Psoas muscle (tissue), 8 donors: ENCODE results near the gene WNT3A. TPM values are rescaled to one million over a fixed set of nuclear protein-coding genes. Genes with fewer than 3 reads are reported as not detected.

ENCODE experiments used
- ATAC-seq, 4 donors: fragments of 200-7000 bp; cut with Tn5 transposase; one replicate each; pipeline ENCODE4 v1.9.1; 2020; ENCODE audit warnings: moderate library complexity in 3 of 4, mild to moderate bottlenecking in 2 of 4
- DNase-seq, 2 donors: peaks; one replicate each; pipeline ENCODE4 v3.0.0-alpha.2; 2020
- H3K27ac ChIP-seq: fragments of 200-600 bp; one replicate; pipeline ENCODE4 v1.8.0; 2022
- H3K27me3 ChIP-seq, 3 donors: fragments of 200-600 bp in 1 of 3; one replicate each; pipeline versions ENCODE4 v1.6.1 to v1.8.0; 2013 to 2022; ENCODE audit warnings: low read length in 2 of 3, mild to moderate bottlenecking in 2 of 3, moderate library complexity in 1 of 3; ENCODE audit not compliant: insufficient read depth in 3 of 3
- H3K36me3 ChIP-seq, 2 donors: fragments of 200-600 bp in 1 of 2; one replicate each; pipeline versions ENCODE4 v1.6.1 to v1.8.0; 2013 to 2022; ENCODE audit warnings: low read depth in 1 of 2, mild to moderate bottlenecking in 1 of 2, moderate library complexity in 1 of 2; ENCODE audit not compliant: insufficient read depth in 1 of 2
- H3K4me1 ChIP-seq: fragments of 200-600 bp; one replicate; pipeline ENCODE4 v1.8.0; 2022
- H3K4me3 ChIP-seq: fragments of 200-600 bp; one replicate; pipeline ENCODE4 v1.8.0; 2022; ENCODE audit warnings: mild to moderate bottlenecking
- H3K9me3 ChIP-seq: fragments of 200-600 bp; one replicate; pipeline ENCODE4 v1.8.0; 2022
- WGBS, 3 donors: extraction: QIAGEN DNeasy Blood & Tissue Kit; methylation state at CpG; one replicate each; pipeline versions ENCODE4 v1.1.6 to v1.1.7; 2013; 5-methylcytosine and 5-hydroxymethylcytosine counted together
- intact Hi-C, 2 donors: fragments of 100-400 bp; cut with DNase I; formaldehyde crosslinking; loops; one replicate each; pipeline versions ENCODE4 v1.11.0 to v1.14.2; 2022
- polyA plus RNA-seq, 3 donors: library from polyadenylated mRNA; stranded (reverse); fragments of 200-250 nt; gene quantifications; one replicate each; pipeline ENCODE4 v1.2.3, GENCODE V29; 2013
- total RNA-seq, 4 donors: library from RNA; stranded (reverse); fragmentation: NEBNext Ultra II Directional in 2 of 4; extraction: Animal tissue kit (Norgen Biotek cat#: 25700) in 2 of 4; gene quantifications; one replicate each; pipeline versions ENCODE4 v1.2.1 to v1.2.4, GENCODE V29; 2021 to 2023
- TF ChIP-seq, protein P1 (sequence below): fragments of 200-600 bp; IDR thresholded peaks from one replicate; pipeline ENCODE4 v1.8.0; 2022; ENCODE audit warnings: antibody characterized with exemption
- donor health status: healthy with polysubstance abuse.
- donor health status: DM: no; HTN: no; CAD: no; lungs with moderate emphysema.
- donor health status: Bipolar disorder and iron deficiency.
- donor health status: healthy.
- donor health status: DM: yes; HTN: yes; CAD: no.
- donor health status: DM: no; HTN: no; CAD: no.
- donor health status: DM: no; HTN: no; CAD: no.
- donor health status: DM: yes; HTN: yes; CAD: no.

Gene WNT3A
- total and polyA plus RNA-seq, 7 donors, result not detected

DNA sequence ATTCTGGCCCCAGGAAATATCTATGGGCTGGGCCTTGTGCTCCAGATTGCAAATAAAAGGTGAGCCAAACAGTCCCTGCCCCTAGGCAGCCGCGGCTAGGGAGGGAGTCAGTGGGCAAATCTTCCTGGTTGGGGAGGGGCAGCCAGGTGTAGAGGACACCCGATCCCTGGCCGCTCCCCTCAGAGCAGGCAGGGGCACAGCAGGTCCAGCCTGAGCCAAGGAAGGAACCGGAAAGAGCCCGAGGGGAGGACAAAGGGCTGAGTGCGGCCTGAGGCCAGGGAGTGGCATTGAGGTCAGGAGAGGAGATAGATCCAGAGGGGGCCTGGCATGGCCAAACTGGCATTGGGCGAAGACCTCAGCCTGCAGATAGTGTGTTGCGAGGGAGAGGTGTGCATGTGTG lies 39.1 kb downstream of the WNT3A start:
- Histone ChIP-seq H3K9me3 (no peaks in the 10 kb centered on the region), H3K27ac (no peak overlapping the region), H3K4me3 (no peak overlapping the region), H3K4me1 (no peaks in the 10 kb centered on the region), H3K36me3 (no peaks in the 10 kb centered on the region), H3K27me3 (peaks cover 0 to 7% (median 1%) of the 10 kb centered on the region in 3 donors)
- DNase-seq, result peak in 1 of 2 donors; percentile 35
- no peak for ATAC-seq
- intact Hi-C loops, result no loop called here
- TF ChIP-seq, protein P1, sequence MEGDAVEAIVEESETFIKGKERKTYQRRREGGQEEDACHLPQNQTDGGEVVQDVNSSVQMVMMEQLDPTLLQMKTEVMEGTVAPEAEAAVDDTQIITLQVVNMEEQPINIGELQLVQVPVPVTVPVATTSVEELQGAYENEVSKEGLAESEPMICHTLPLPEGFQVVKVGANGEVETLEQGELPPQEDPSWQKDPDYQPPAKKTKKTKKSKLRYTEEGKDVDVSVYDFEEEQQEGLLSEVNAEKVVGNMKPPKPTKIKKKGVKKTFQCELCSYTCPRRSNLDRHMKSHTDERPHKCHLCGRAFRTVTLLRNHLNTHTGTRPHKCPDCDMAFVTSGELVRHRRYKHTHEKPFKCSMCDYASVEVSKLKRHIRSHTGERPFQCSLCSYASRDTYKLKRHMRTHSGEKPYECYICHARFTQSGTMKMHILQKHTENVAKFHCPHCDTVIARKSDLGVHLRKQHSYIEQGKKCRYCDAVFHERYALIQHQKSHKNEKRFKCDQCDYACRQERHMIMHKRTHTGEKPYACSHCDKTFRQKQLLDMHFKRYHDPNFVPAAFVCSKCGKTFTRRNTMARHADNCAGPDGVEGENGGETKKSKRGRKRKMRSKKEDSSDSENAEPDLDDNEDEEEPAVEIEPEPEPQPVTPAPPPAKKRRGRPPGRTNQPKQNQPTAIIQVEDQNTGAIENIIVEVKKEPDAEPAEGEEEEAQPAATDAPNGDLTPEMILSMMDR, result no peak
- 80 to 86% (median 80%) methylated on average over 9 of the region's 9 CpGs for WGBS, 3 donors

DNA sequence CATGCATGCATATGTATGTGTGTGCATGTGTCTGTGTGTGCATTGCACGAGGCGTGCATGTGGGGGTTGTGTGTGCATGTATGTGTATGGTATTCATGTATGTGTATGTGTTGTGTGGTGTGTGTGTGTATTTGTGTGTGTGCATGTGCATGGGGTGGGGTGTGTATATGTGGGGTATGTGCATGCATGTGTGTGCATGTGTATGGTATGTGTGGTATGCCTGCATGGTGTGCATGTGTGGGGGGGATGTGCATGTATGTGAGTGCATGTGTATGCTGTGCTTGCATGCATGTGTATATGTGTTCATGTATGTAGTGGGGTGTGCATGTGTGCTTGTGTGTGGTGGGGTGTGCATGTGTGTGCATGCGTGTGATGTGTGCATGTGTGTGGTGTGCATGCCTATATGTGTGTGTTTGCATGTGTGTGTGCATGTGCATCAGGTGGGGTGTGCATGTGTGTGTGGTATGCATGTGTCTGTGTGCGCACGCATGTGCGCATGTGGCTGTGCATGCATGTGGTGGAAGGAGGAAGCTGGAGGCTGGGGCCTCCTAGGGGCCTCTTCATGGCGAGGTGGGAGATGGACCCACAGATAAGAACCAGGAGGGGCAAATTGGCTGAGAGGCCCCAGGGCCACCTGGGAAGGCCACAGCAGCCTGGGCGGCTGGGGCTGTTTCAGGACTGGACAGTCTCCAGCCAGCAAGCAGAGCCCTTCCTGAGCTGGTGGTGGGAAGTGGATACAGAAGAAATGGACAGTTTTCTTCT lies 39.8 kb downstream of the WNT3A start:
- H3K9me3 ChIP-seq, result no peaks in the 10 kb centered on the region
- DNase-seq (no peak), ATAC-seq (no peak)
- no peak overlapping the region for H3K4me3 ChIP-seq
- TF ChIP-seq, protein P1, result no peak
- peaks cover 0 to 14% (median 1%) of the 10 kb centered on the region in 3 donors for H3K27me3 ChIP-seq
- WGBS, 3 donors, result 93 to 95% (median 95%) methylated on average over 8 of the region's 8 CpGs
- H3K4me1 ChIP-seq, result no peaks in the 10 kb centered on the region
- no peak overlapping the region for H3K27ac ChIP-seq
- H3K36me3 ChIP-seq, result no peaks in the 10 kb centered on the region
- intact Hi-C loops, result no loop called here

DNA sequence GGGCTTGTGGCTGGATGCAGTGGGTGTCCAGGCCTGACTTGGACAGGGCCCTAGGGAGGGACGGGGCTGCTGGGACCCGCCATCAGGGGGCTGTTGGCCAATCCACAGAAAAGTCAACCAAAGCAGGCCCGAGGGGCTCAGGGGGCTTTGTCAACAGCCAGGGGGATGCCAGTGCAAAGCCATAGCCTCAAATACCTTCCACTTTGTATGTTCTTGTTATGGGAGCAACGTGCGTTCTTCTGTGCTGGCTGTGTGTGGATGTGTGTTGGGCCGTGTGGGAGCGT lies 40.3 kb downstream of the WNT3A start:
- TF ChIP-seq, protein P1, result no peak
- Histone ChIP-seq H3K36me3 (no peaks in the 10 kb centered on the region), H3K4me3 (no peak overlapping the region), H3K9me3 (no peaks in the 10 kb centered on the region), H3K27me3 (peaks cover 0 to 15% (median 2%) of the 10 kb centered on the region in 3 donors), H3K27ac (no peak overlapping the region), H3K4me1 (no peaks in the 10 kb centered on the region)
- no peak for DNase-seq
- intact Hi-C loops, result no loop called here
- no peak for ATAC-seq
- WGBS, 3 donors, result 81 to 85% (median 84%) methylated on average over 7 of the region's 7 CpGs

DNA sequence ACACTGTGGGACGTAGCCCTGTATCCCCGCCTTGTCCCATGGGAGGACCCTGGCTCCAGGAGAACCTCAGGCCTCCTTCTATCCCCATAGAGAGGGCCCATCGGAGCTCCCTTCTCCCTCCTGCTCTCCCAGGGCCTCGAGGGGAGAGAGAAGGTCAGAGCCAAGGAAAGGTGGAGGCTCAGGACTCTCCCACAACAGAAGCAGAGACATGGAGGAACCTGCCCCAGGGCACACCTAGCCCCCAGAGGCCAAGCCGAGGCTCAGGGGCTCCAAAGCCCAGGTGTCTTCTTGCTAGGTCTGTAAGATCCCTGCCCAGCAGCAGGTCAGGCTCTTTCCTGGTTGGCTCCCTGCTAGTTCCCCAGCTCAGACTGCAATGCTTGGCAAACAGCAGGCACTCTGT lies 41.3 kb downstream of the WNT3A start:
- H3K9me3 ChIP-seq, result no peaks in the 10 kb centered on the region
- H3K4me3 ChIP-seq, result no peak overlapping the region

More for the DNA sequence above, 41.3 kb downstream of the WNT3A start:
- H3K4me1 ChIP-seq, result no peaks in the 10 kb centered on the region
- no peak overlapping the region for H3K27ac ChIP-seq
- DNase-seq (peak in 1 of 2 donors; percentile 32), ATAC-seq (no peak)
- intact Hi-C loops, result no loop called here
- TF ChIP-seq, protein P1, result no peak
- H3K36me3 ChIP-seq, result no peaks in the 10 kb centered on the region
- WGBS, 3 donors, result 70 to 75% (median 75%) methylated on average over 5 of the region's 5 CpGs
- H3K27me3 ChIP-seq, result peaks cover 0 to 18% (median 8%) of the 10 kb centered on the region in 3 donors
